B cell (primary cell): ENCODE measurements around the gene NOXA1. TPM values are rescaled to one million over a fixed set of nuclear protein-coding genes. Genes with fewer than 3 reads are reported as not detected.
A peak's percentile ranks its signal among the peaks of the same experiment; 100 is the strongest.

ENCODE experiments used
- ATAC-seq: fragments of 200-7000 bp; cut with Tn5 transposase; one replicate; pipeline ENCODE4 v1.10.0; 2021; ENCODE audit warnings: low read depth, mild to moderate bottlenecking, moderate number of reproducible peaks, moderate library complexity
- CTCF ChIA-PET: fragments of 350-600 bp; sonication (Branson Sonifier 250); formaldehyde crosslinking; loops from one replicate; lab custom pipeline; 2021; ENCODE audit warnings: antibody characterized with exemption, inconsistent platforms; lab: Charles Lee
- POLR2A ChIA-PET: fragments of 350-600 bp; sonication (Branson Sonifier 250); formaldehyde crosslinking; loops from one replicate; lab custom pipeline; 2021; ENCODE audit warnings: antibody characterized with exemption; lab: Charles Lee
- DNase-seq: peaks from one replicate; pipeline ENCODE4 v3.0.0; 2013
- H2AFZ ChIP-seq: 2 replicates; pipeline ENCODE4 v1.6.1; 2012; ENCODE audit warnings: mild to moderate bottlenecking, low read depth, low read length; ENCODE audit not compliant: insufficient read depth, poor library complexity, severe bottlenecking
- H3K27ac ChIP-seq, 2 donors: 1 replicate in 1 of 2; 2 replicates in 1 of 2; pipeline ENCODE4 v1.5.1; 2012 to 2013; ENCODE audit warnings: low read length in 2 of 2, mild to moderate bottlenecking in 2 of 2, moderate library complexity in 1 of 2
- H3K27me3 ChIP-seq, 4 experiments: fragments of 200-600 bp in 1 of 4; sonication (generic) in 1 of 4; replicated peaks in 1 of 4; 1 replicate in 2 of 4; 2 replicates in 2 of 4; pipeline versions ENCODE4 v1.6.1 to v1.7.0; 2013 to 2016; ENCODE audit warnings: low read length in 3 of 4, mild to moderate bottlenecking in 2 of 4, mixed read lengths in 1 of 4, moderate library complexity in 1 of 4; ENCODE audit not compliant: insufficient read depth in 4 of 4, control insufficient read depth in 3 of 4; ENCODE audit errors: control extremely low read depth in 1 of 4
- H3K36me3 ChIP-seq, 2 experiments: replicated peaks in 1 of 2; 1 replicate in 1 of 2; 2 replicates in 1 of 2; pipeline versions ENCODE4 v1.6.1 to v1.7.1; 2013; ENCODE audit warnings: low read length in 1 of 2; ENCODE audit not compliant: insufficient read depth in 2 of 2, control insufficient read depth in 1 of 2; ENCODE audit errors: control extremely low read depth in 1 of 2, extremely low read depth in 1 of 2
- H3K4me1 ChIP-seq, 2 donors: fragments of 200-600 bp in 1 of 2; sonication (generic) in 1 of 2; 1 replicate in 1 of 2; 2 replicates in 1 of 2; pipeline versions ENCODE4 v1.5.1 to v1.6.1; 2013 to 2017; ENCODE audit warnings: low read length in 2 of 2; ENCODE audit not compliant: control insufficient read depth in 2 of 2, insufficient read depth in 2 of 2
- H3K4me2 ChIP-seq: replicated peaks from 2 replicates; pipeline ENCODE3; 2012; ENCODE audit warnings: mild to moderate bottlenecking, low read depth, low read length; ENCODE audit not compliant: poor library complexity, severe bottlenecking
- H3K4me3 ChIP-seq, 5 experiments: fragments of 200-600 bp in 1 of 5; sonication (generic) in 1 of 5; 1 replicate in 3 of 5; 2 replicates in 2 of 5; pipeline versions ENCODE4 v1.5.1 to v1.7.0; 2011 to 2016; ENCODE audit warnings: low read length in 4 of 5, mild to moderate bottlenecking in 4 of 5, low read depth in 2 of 5, control low read depth in 1 of 5, moderate library complexity in 1 of 5; ENCODE audit not compliant: insufficient read depth in 1 of 5; ENCODE audit errors: control extremely low read depth in 1 of 5, extremely low read depth in 1 of 5
- H3K79me2 ChIP-seq: fragments of 200-600 bp; sonication (generic); one replicate; pipeline ENCODE4 v1.6.0; 2016; ENCODE audit warnings: low read length; ENCODE audit not compliant: control insufficient read depth, insufficient read depth
- H3K9ac ChIP-seq: fragments of 200-600 bp; sonication (generic); 2 replicates; pipeline ENCODE4 v1.6.1; 2017; ENCODE audit warnings: mild to moderate bottlenecking, low read length, moderate library complexity
- H3K9me3 ChIP-seq, 3 donors: one replicate each; pipeline versions ENCODE4 v1.6.1 to v1.7.1; 2013; ENCODE audit warnings: low read length in 2 of 3; ENCODE audit not compliant: control insufficient read depth in 2 of 3, insufficient read depth in 1 of 3; ENCODE audit errors: control extremely low read depth in 1 of 3
- H4K20me1 ChIP-seq: 2 replicates; pipeline ENCODE4 v1.6.0; 2012; ENCODE audit warnings: mild to moderate bottlenecking, low read length; ENCODE audit not compliant: insufficient read depth, control insufficient read depth, poor library complexity, severe bottlenecking
- H3K27ac Mint-ChIP-seq: one replicate; pipeline ENCODE4 v1.8.0; 2021; ENCODE audit warnings: mixed read lengths
- H3K27me3 Mint-ChIP-seq: one replicate; pipeline ENCODE4 v1.8.0; 2021; ENCODE audit warnings: mixed read lengths
- H3K4me1 Mint-ChIP-seq: one replicate; pipeline ENCODE4 v1.8.0; 2021; ENCODE audit warnings: mixed read lengths
- H3K4me3 Mint-ChIP-seq: one replicate; pipeline ENCODE4 v1.8.0; 2021; ENCODE audit warnings: mixed read lengths
- H3K9me3 Mint-ChIP-seq: one replicate; pipeline ENCODE4 v1.8.0; 2022; ENCODE audit warnings: mixed read lengths; ENCODE audit not compliant: insufficient read depth
- CTCF ChIP-seq: fragments of 200-600 bp; IDR thresholded peaks from one replicate; pipeline ENCODE4 v1.8.0; 2022; ENCODE audit warnings: antibody characterized with exemption, mild to moderate bottlenecking
- EZH2 ChIP-seq: IDR thresholded peaks from 2 replicates; pipeline ENCODE4 v1.6.1; 2012; ENCODE audit warnings: borderline replicate concordance, low read depth, mild to moderate bottlenecking, moderate library complexity, low read length; ENCODE audit not compliant: insufficient read depth, poor library complexity, severe bottlenecking
- WGBS: methylation state at CpG from one replicate; pipeline ENCODE4 v1.1.5; 2013; ENCODE audit warnings: missing lambda C conversion rate; ENCODE audit not compliant: insufficient coverage; 5-methylcytosine and 5-hydroxymethylcytosine counted together
- intact Hi-C: fragments of 100-400 bp; cut with micrococcal nuclease; formaldehyde crosslinking; loops from one replicate; pipeline ENCODE4 v1.10.0; 2022
- polyA plus RNA-seq: library from polyadenylated mRNA; depleted of rRNA; stranded (reverse); fragments of >200 nt; gene quantifications from 2 replicates; pipeline ENCODE4 v1.2.3, GENCODE V29; 2012
- total RNA-seq, 2 donors: library from RNA; stranded (reverse); fragments of 120-200 nt in 1 of 2; gene quantifications; 1 replicate in 1 of 2; 2 replicates in 1 of 2; pipeline versions ENCODE4 v1.2.3 to v1.2.4, GENCODE V29; 2013 to 2022

Gene NOXA1
- total and polyA plus RNA-seq, 2 donors (not counting 1 experiment from before 2014, with no cell fraction given), result 5.7 to 7.7 TPM

- Histone ChIP-seq H4K20me1 (peaks cover 9% of the 10 kb centered on the region), H3K9me3 (peaks cover 0 to 4% (median 0%) of the 10 kb centered on the region in 3 donors), H3K4me3 (peak overlapping the region in 4 of 5 experiments; percentile 37 to 56 (median 48)), H3K27me3 (no peaks in the 10 kb centered on the region), H3K4me1 (peaks cover 39 to 44% of the 10 kb centered on the region in 2 donors), H2AFZ (peak overlapping the region; percentile 77), H3K4me2 (peak overlapping the region; percentile 99), H3K9ac (peak overlapping the region; percentile 65), H3K36me3 (peaks cover 0 to 3% of the 10 kb centered on the region in 2 experiments), H3K27ac (peak overlapping the region; percentile 84 to 89), H3K79me2 (peaks cover 6% of the 10 kb centered on the region)
- Mint-ChIP-seq H3K9me3 (no peaks in the 10 kb centered on the region), H3K4me3 (peak overlapping the region; percentile 79), H3K4me1 (peaks cover 21% of the 10 kb centered on the region), H3K27ac (peak overlapping the region; percentile 88), H3K27me3 (no peaks in the 10 kb centered on the region)
- ChIA-PET CTCF (interaction anchor here (1.0 to 1.3 kb wide), 3 partner anchors 14 to 39 kb away, joined by 4 to 6 read pairs (median 4); partner anchors contain the start of genes EXD3 and NOXA1), POLR2A (interaction anchor here (0.7 to 1.0 kb wide), 5 partner anchors 72 to 700 kb away, joined by 3 to 9 read pairs (median 4); partner anchors contain the start of gene MAN1B1)
- DNase-seq (peak; percentile 95), ATAC-seq (peak; percentile 66)
- 5% methylated on average over 49 of the region's 52 CpGs for WGBS
- intact Hi-C loops, result no loop called here
- TF ChIP-seq EZH2 (no peak), CTCF (no peak)
Measured at GRCh38 chr9:137461663-137462395, 38.6 kb downstream of the NOXA1 start.
